HG02852 (cell line): Measurements from ENCODE around the gene HELZ.

Experiments
- ATAC-seq: cut with Tn5 transposase; IDR thresholded peaks from one replicate; pipeline ENCODE4 v1.9.1; 2021; ENCODE audit warnings: mild to moderate bottlenecking, moderate library complexity; ENCODE audit not compliant: unreplicated experiment

The HELZ gene

GRCh38 chr17:67038861-67039365 lies 206.1 kb downstream of the HELZ start:
- ATAC-seq, result no peak

DNA sequence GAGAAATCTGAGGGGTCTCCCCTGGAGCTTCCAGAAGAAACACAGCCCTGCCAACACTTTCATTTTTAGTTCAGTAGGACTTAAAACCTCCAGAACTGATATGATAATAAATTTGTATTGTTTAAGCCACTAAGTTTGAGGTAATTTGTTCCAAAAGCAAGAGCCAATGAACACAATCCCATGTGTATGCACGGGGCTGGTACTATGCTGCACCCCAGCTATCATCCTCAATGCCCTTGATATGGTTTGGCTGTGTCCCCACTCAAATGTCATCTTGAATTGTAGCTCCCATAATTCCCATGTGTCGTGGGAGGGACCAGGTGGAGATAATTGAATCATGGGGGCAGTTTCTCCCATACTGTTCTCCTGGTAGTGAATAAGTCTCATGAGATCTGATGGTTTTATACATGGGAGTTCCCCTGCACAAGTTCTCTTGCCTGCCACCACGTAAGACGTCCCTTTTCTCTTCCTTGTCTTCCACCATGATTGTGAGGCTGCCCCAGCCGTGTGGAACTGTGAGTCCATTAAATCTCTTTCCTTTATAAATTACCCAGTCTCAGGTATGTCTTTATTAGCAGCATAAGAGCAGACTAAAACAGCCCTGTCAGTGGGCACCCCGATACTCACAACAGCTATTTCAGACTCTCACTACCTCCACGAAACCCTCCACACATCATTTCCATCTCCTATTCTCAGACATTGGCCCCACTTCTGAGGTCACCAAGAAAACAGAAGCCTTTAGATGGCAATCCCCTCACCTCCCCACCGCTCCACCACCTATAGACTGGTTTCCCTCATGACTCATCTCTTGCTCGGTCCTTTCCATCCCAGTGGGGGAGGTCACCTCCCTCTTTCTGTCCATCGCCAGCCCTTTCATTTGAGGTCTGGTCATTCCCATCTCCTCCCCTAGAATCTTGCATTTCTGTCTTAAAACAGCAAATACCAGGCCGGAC lies 209.6 kb downstream of the HELZ start:
- peak; percentile 89 for ATAC-seq

- no peak for ATAC-seq
Observed at GRCh38 chr17:67033613-67034012, 211.4 kb downstream of the HELZ start.

DNA sequence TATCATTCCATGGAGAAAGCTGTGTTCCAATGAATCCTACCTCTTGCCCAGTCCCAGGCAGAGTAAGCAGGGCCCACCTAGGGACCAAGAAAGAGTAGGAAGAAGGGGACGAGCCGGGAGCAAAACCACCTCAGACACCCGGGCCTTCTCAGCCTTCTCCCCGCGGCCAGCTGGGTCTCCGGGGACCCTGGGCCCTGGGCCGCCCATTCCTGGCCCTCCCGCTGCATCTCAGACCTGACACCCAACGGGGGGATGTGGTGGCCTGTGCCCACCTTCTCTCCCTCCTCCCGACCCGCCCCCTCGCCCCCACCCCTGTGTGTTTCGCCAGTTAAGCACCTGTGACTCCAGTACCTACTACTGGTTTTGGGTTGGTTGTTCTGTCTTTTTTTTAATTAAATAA lies 212.0 kb downstream of the HELZ start:
- no peak for ATAC-seq

GRCh38 chr17:67032382-67032781 lies 212.6 kb downstream of the HELZ start:
- no peak for ATAC-seq

DNA sequence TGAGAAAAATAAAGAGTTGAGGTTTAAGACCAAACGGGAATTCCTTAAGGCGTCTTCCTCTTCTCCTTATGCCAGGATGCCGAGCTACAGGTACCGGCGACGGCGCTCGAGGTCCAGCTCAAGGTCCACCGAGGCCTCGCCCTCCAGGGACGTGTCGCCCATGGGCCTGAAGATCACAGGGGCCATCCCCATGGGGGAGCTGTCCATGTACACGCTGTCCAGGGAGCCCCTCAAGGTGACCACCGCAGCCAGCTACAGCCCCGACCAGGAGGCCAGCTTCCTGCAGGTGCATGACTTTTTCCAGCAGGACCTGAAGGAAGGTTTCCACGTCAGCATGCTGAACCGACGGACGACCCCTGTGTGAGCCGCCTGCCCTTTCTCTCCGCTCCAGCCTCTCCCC lies 214.4 kb downstream of the HELZ start:
- no peak for ATAC-seq

- ATAC-seq, result no peak
Observed at GRCh38 chr17:67027031-67027628, 217.9 kb downstream of the HELZ start.

DNA sequence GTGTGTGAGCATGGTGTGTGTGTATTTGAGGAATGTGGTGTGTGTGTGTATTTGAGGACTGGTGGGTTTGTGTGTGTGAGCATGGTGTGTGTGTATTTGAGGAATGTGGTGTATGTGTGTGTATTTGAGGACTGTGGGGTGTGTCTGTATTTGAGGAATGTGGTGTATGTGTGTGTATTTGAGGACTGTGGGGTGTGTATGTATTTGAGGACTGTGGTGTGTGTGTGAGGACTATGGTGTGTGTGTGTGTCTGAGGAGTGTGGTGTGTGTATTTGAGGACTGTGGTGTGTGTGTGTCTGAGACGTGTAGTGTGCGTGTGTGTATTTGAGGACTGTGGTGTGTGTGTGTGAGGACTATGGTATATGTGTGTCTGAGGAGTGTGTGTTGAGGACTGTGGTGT lies 218.7 kb downstream of the HELZ start:
- ATAC-seq, result no peak

- no peak for ATAC-seq
Observed at GRCh38 chr17:67025216-67025792, 219.7 kb downstream of the HELZ start.

DNA sequence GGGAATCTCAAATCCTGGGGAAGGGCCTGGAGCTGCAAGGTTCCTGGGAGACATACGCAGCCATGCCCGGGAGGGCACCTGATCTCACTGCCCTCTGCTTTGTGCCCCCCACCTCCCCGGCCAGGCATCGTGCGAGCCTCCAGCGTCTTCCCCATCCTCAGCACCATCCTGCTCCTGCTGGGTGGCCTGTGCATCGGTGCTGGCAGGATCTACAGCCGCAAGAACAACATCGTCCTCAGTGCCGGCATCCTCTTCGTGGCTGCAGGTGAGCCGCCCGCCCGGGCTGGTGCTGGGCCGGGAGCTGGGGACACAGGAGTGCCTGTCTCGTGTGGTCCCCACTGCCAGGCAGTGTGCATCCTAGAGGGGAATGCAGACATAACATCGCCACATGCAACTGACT lies 220.3 kb downstream of the HELZ start:
- no peak for ATAC-seq

GRCh38 chr17:67022451-67022810 lies 222.6 kb downstream of the HELZ start:
- ATAC-seq, result no peak

DNA sequence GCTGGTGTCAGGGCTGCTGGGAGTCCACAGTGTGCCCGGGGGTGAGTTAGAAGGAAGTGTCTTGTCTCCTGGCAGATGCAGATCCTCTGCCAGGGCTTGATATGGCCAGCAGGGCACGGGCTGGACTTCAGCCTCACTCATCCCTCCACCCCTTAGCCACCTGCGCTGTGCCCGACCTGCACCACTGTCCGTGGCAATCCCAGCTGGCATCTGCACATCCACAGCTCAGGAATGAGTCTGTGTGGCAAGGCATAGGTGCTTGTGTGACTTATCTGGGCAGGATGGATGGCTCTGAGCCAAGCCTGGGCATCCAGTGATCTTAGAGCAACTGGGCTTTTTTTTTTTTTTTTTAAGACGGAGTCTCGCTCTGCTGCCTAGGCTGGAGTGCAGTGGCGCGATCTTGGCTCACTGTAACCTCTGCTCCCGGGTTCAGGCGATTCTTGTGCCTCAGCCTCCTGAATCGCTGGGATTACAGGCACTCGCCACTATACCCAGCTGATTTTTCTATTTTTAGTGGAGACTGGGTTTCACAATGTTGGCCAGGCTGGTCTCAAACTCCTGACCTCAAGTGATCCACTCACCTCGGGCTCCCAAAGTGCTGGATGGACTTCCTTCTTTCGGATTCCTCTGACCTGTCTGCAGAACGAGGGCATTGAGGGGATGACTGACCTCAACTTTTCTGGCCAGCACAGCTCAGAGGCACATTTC lies 223.1 kb downstream of the HELZ start:
- no peak for ATAC-seq

GRCh38 chr17:67021196-67021595 lies 223.8 kb downstream of the HELZ start:
- ATAC-seq, result no peak
